ENCODE data around the gene TMTC2.

The TMTC2 gene

DNA sequence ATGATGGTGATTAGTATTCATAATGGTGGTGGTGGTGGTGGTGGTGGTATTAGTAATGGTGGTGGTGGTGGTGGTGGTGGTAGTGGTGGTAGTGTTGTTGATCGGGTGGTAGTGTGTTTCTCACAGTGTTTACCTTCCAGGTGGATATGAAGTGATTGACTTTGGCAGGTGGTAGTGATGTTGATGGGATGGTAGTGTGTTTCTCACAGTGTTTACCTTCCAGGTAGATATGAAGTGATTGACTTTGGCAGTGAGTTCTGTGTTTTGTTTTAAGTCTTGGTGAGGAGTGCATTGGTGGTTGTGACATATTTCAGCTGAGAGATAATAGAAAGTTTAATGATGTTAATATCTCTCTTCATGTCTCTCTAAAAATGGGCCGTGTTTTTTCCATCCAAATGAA is 189.4 kb downstream of the TMTC2 start:
- H3K36me3 ChIP-seq (ENCODE audit: control insufficient read depth in 4 of 4, insufficient read depth in 4 of 4, low read length in 3 of 4) = no peaks in the 10 kb centered on the region
- ChIA-PET POLR2A (no interaction called here), CTCF (no interaction called here)
- H3K27me3 ChIP-seq (replicated peaks in 2 of 5; ENCODE audit: control insufficient read depth in 4 of 5, insufficient read depth in 5 of 5, low read length in 4 of 5) = no peaks in the 10 kb centered on the region
- no peak overlapping the region for H3K27ac ChIP-seq (ENCODE audit: insufficient read depth in 1 of 2, low read depth in 1 of 2, low read length in 2 of 2, poor library complexity in 1 of 2, severe bottlenecking in 2 of 2)
- H3K9me3 ChIP-seq (ENCODE audit: control extremely low read depth in 1 of 5, control insufficient read depth in 4 of 5, insufficient read depth in 2 of 5, low read depth in 1 of 5, low read length in 4 of 5) = no peaks in the 10 kb centered on the region
- no peaks in the 10 kb centered on the region for H3K4me1 ChIP-seq (ENCODE audit: control extremely low read depth in 1 of 4, control insufficient read depth in 4 of 4, insufficient read depth in 4 of 4, low read length in 3 of 4)
- no peak overlapping the region for H3K4me3 ChIP-seq (ENCODE audit: control insufficient read depth in 1 of 7, extremely low read depth in 1 of 7, insufficient read depth in 4 of 7, low read depth in 2 of 7, low read length in 6 of 7)
- no CpG with 5 or more reads among the region's 2 CpGs for WGBS (ENCODE audit: insufficient coverage)
- DNase-seq = no peak

- Histone ChIP-seq H3K9me3 (ENCODE audit: control extremely low read depth in 1 of 5, control insufficient read depth in 4 of 5, insufficient read depth in 2 of 5, low read depth in 1 of 5, low read length in 4 of 5) (no peaks in the 10 kb centered on the region), H3K36me3 (ENCODE audit: control insufficient read depth in 4 of 4, insufficient read depth in 4 of 4, low read length in 3 of 4) (no peaks in the 10 kb centered on the region), H3K27ac (ENCODE audit: insufficient read depth in 1 of 2, low read depth in 1 of 2, low read length in 2 of 2, poor library complexity in 1 of 2, severe bottlenecking in 2 of 2) (no peak overlapping the region), H3K4me1 (ENCODE audit: control extremely low read depth in 1 of 4, control insufficient read depth in 4 of 4, insufficient read depth in 4 of 4, low read length in 3 of 4) (no peaks in the 10 kb centered on the region), H3K4me3 (ENCODE audit: control insufficient read depth in 1 of 7, extremely low read depth in 1 of 7, insufficient read depth in 4 of 7, low read depth in 2 of 7, low read length in 6 of 7) (no peak overlapping the region), H3K27me3 (replicated peaks in 2 of 5; ENCODE audit: control insufficient read depth in 4 of 5, insufficient read depth in 5 of 5, low read length in 4 of 5) (no peaks in the 10 kb centered on the region)
- POLR2A ChIA-PET = no interaction called here
- whole genome bisulfite sequencing (ENCODE audit: insufficient coverage) = no CpG with 5 or more reads among the region's 1 CpG
- CTCF ChIA-PET = no interaction called here
- DNase-seq = no peak
Measured at GRCh38 chr12:82877963-82878362, 191.3 kb downstream of the TMTC2 start.

- Histone ChIP-seq H3K36me3 (ENCODE audit: control insufficient read depth in 4 of 4, insufficient read depth in 4 of 4, low read length in 3 of 4) (no peaks in the 10 kb centered on the region), H3K4me1 (ENCODE audit: control extremely low read depth in 1 of 4, control insufficient read depth in 4 of 4, insufficient read depth in 4 of 4, low read length in 3 of 4) (no peaks in the 10 kb centered on the region), H3K27me3 (replicated peaks in 2 of 5; ENCODE audit: control insufficient read depth in 4 of 5, insufficient read depth in 5 of 5, low read length in 4 of 5) (no peaks in the 10 kb centered on the region), H3K4me3 (ENCODE audit: control insufficient read depth in 1 of 7, extremely low read depth in 1 of 7, insufficient read depth in 4 of 7, low read depth in 2 of 7, low read length in 6 of 7) (no peak overlapping the region), H3K9me3 (ENCODE audit: control extremely low read depth in 1 of 5, control insufficient read depth in 4 of 5, insufficient read depth in 2 of 5, low read depth in 1 of 5, low read length in 4 of 5) (no peaks in the 10 kb centered on the region), H3K27ac (ENCODE audit: insufficient read depth in 1 of 2, low read depth in 1 of 2, low read length in 2 of 2, poor library complexity in 1 of 2, severe bottlenecking in 2 of 2) (no peak overlapping the region)
- DNase-seq = no peak
- ChIA-PET CTCF (no interaction called here), POLR2A (no interaction called here)
- 95% methylated on average over 4 of the region's 5 CpGs for WGBS (ENCODE audit: insufficient coverage)
Measured at GRCh38 chr12:82880442-82880901, 193.8 kb downstream of the TMTC2 start.

- Histone ChIP-seq H3K27ac (ENCODE audit: insufficient read depth in 1 of 2, low read depth in 1 of 2, low read length in 2 of 2, poor library complexity in 1 of 2, severe bottlenecking in 2 of 2) (no peak overlapping the region), H3K9me3 (ENCODE audit: control extremely low read depth in 1 of 5, control insufficient read depth in 4 of 5, insufficient read depth in 2 of 5, low read depth in 1 of 5, low read length in 4 of 5) (no peaks in the 10 kb centered on the region), H3K4me3 (ENCODE audit: control insufficient read depth in 1 of 7, extremely low read depth in 1 of 7, insufficient read depth in 4 of 7, low read depth in 2 of 7, low read length in 6 of 7) (no peak overlapping the region), H3K4me1 (ENCODE audit: control extremely low read depth in 1 of 4, control insufficient read depth in 4 of 4, insufficient read depth in 4 of 4, low read length in 3 of 4) (no peaks in the 10 kb centered on the region), H3K27me3 (replicated peaks in 2 of 5; ENCODE audit: control insufficient read depth in 4 of 5, insufficient read depth in 5 of 5, low read length in 4 of 5) (no peaks in the 10 kb centered on the region), H3K36me3 (ENCODE audit: control insufficient read depth in 4 of 4, insufficient read depth in 4 of 4, low read length in 3 of 4) (no peaks in the 10 kb centered on the region)
- POLR2A ChIA-PET = interaction anchor here (0.6 kb wide), 1 partner anchor 386 kb away, joined by 3 read pairs; no protein-coding TSS in a partner anchor
- no peak for DNase-seq
- CTCF ChIA-PET = no interaction called here
- 100% methylated on average over 4 of the region's 8 CpGs for WGBS (ENCODE audit: insufficient coverage)
Measured at GRCh38 chr12:82883394-82884355, 197.0 kb downstream of the TMTC2 start.

DNA sequence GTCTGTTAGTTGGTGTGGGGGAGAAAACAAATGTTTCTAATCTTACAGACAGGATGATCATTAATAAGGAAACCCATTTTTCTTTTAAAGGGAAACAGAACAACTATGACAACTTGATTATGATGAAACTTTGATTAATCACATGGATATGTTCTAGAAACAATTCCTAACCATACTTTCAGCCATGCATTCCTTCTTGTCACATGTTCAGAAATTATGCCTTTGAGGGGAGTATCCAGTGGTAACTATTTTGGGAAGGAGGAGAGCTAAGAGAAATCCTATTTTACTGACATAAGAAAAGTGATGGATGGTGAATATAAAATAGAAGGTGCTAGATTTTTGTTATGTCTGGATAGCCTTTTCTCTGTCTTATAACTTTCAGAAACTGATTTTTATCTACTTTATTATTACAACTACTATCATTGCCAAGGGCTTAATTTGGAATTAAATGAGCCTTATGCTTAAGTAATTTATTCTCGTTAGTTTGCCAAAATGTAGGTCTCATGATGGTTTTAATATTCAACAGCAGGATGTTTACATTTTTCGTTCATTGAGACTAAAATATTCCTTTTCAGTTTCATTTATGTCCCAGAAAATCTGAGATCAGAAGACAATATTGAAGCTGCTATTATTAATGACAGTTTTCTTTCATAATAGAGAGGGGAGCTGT is 200.1 kb downstream of the TMTC2 start:
- CTCF ChIA-PET = no interaction called here
- H3K4me3 ChIP-seq (ENCODE audit: control insufficient read depth in 1 of 7, extremely low read depth in 1 of 7, insufficient read depth in 4 of 7, low read depth in 2 of 7, low read length in 6 of 7) = no peak overlapping the region
- WGBS (ENCODE audit: insufficient coverage) = no CpG with 5 or more reads among the region's 2 CpGs
- POLR2A ChIA-PET = no interaction called here
- H3K27me3 ChIP-seq (replicated peaks in 2 of 5; ENCODE audit: control insufficient read depth in 4 of 5, insufficient read depth in 5 of 5, low read length in 4 of 5) = no peaks in the 10 kb centered on the region
- no peaks in the 10 kb centered on the region for H3K36me3 ChIP-seq (ENCODE audit: control insufficient read depth in 4 of 4, insufficient read depth in 4 of 4, low read length in 3 of 4)
- H3K27ac ChIP-seq (ENCODE audit: insufficient read depth in 1 of 2, low read depth in 1 of 2, low read length in 2 of 2, poor library complexity in 1 of 2, severe bottlenecking in 2 of 2) = no peak overlapping the region
- no peak for DNase-seq
- H3K4me1 ChIP-seq (ENCODE audit: control extremely low read depth in 1 of 4, control insufficient read depth in 4 of 4, insufficient read depth in 4 of 4, low read length in 3 of 4) = no peaks in the 10 kb centered on the region
- no peaks in the 10 kb centered on the region for H3K9me3 ChIP-seq (ENCODE audit: control extremely low read depth in 1 of 5, control insufficient read depth in 4 of 5, insufficient read depth in 2 of 5, low read depth in 1 of 5, low read length in 4 of 5)

DNA sequence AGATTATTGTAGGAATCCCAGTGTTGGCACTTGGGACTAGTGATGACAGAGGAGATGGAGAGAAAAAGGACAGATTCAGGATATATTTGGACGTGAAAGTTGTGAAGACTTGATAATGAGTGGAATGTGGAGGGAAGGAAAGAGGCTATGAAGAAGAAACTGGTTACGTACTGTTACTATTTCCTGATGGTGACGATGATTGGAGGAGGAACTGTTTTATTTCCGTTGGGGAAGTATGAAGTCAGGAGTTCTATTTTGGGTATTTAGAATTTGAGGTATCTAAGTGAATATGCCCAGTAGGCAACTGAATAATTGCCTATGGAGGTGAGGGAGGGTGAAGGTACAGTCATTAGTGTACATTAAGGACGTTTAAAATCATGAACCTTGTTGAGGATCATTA is 207.2 kb downstream of the TMTC2 start:
- Histone ChIP-seq H3K9me3 (ENCODE audit: control extremely low read depth in 1 of 5, control insufficient read depth in 4 of 5, insufficient read depth in 2 of 5, low read depth in 1 of 5, low read length in 4 of 5) (no peaks in the 10 kb centered on the region), H3K4me1 (ENCODE audit: control extremely low read depth in 1 of 4, control insufficient read depth in 4 of 4, insufficient read depth in 4 of 4, low read length in 3 of 4) (no peaks in the 10 kb centered on the region), H3K27ac (ENCODE audit: insufficient read depth in 1 of 2, low read depth in 1 of 2, low read length in 2 of 2, poor library complexity in 1 of 2, severe bottlenecking in 2 of 2) (no peak overlapping the region), H3K27me3 (replicated peaks in 2 of 5; ENCODE audit: control insufficient read depth in 4 of 5, insufficient read depth in 5 of 5, low read length in 4 of 5) (no peaks in the 10 kb centered on the region), H3K36me3 (ENCODE audit: control insufficient read depth in 4 of 4, insufficient read depth in 4 of 4, low read length in 3 of 4) (no peaks in the 10 kb centered on the region), H3K4me3 (ENCODE audit: control insufficient read depth in 1 of 7, extremely low read depth in 1 of 7, insufficient read depth in 4 of 7, low read depth in 2 of 7, low read length in 6 of 7) (no peak overlapping the region)
- POLR2A ChIA-PET = no interaction called here
- no peak for DNase-seq
- CTCF ChIA-PET = no interaction called here
- WGBS (ENCODE audit: insufficient coverage) = 75% methylated on average over 5 of the region's 5 CpGs

GRCh38 chr12:82896277-82896676 is 209.6 kb downstream of the TMTC2 start:
- 90% methylated on average over 5 of the region's 7 CpGs for WGBS (ENCODE audit: insufficient coverage)
- DNase-seq = no peak
- Histone ChIP-seq H3K27me3 (replicated peaks in 2 of 5; ENCODE audit: control insufficient read depth in 4 of 5, insufficient read depth in 5 of 5, low read length in 4 of 5) (no peaks in the 10 kb centered on the region), H3K9me3 (ENCODE audit: control extremely low read depth in 1 of 5, control insufficient read depth in 4 of 5, insufficient read depth in 2 of 5, low read depth in 1 of 5, low read length in 4 of 5) (no peaks in the 10 kb centered on the region), H3K4me1 (ENCODE audit: control extremely low read depth in 1 of 4, control insufficient read depth in 4 of 4, insufficient read depth in 4 of 4, low read length in 3 of 4) (no peaks in the 10 kb centered on the region), H3K27ac (ENCODE audit: insufficient read depth in 1 of 2, low read depth in 1 of 2, low read length in 2 of 2, poor library complexity in 1 of 2, severe bottlenecking in 2 of 2) (no peak overlapping the region), H3K4me3 (ENCODE audit: control insufficient read depth in 1 of 7, extremely low read depth in 1 of 7, insufficient read depth in 4 of 7, low read depth in 2 of 7, low read length in 6 of 7) (no peak overlapping the region), H3K36me3 (ENCODE audit: control insufficient read depth in 4 of 4, insufficient read depth in 4 of 4, low read length in 3 of 4) (no peaks in the 10 kb centered on the region)
- ChIA-PET POLR2A (no interaction called here), CTCF (interaction anchor here (1.3 kb wide), 1 partner anchor 10 kb away, joined by 3 read pairs; no protein-coding TSS in a partner anchor)

All from common myeloid progenitor, CD34-positive (primary cell).